Pons (tissue), 1 donor: ENCODE measurements around the gene KLHL26.
A peak's percentile ranks its signal among the peaks of the same experiment; 100 is the strongest.

Experiments
- DNase-seq: peaks from one replicate; pipeline ENCODE4 v3.0.0-alpha.2; 2016; ENCODE audit warnings: low spot score

KLHL26 gene

GRCh38 chr19:18613589-18614234 lies 23.1 kb upstream of the KLHL26 start:
- no peak for DNase-seq

- DNase-seq: no peak
Measured at GRCh38 chr19:18616023-18616422, 20.8 kb upstream of the KLHL26 start.

GRCh38 chr19:18617562-18617961 lies 19.3 kb upstream of the KLHL26 start:
- DNase-seq: no peak

GRCh38 chr19:18618236-18618635 lies 18.6 kb upstream of the KLHL26 start:
- DNase-seq: no peak

GRCh38 chr19:18620311-18620710 lies 16.5 kb upstream of the KLHL26 start:
- DNase-seq: no peak

GRCh38 chr19:18620902-18621301 lies 15.9 kb upstream of the KLHL26 start:
- DNase-seq: no peak

GRCh38 chr19:18626906-18627305 lies 9.9 kb upstream of the KLHL26 start:
- no peak for DNase-seq

- no peak for DNase-seq
Measured at GRCh38 chr19:18629166-18630088, 7.4 kb upstream of the KLHL26 start.

- DNase-seq: no peak
Measured at GRCh38 chr19:18633321-18633720, 3.5 kb upstream of the KLHL26 start.

GRCh38 chr19:18634612-18635297 lies 2.1 kb upstream of the KLHL26 start:
- DNase-seq: no peak

- no peak for DNase-seq
Measured at GRCh38 chr19:18635831-18636182, 1.0 kb upstream of the KLHL26 start.

GRCh38 chr19:18636183-18636968 lies 452 bp upstream of the KLHL26 start:
- DNase-seq: peak; percentile 91

- no peak for DNase-seq
Measured at GRCh38 chr19:18637673-18638630, 1.1 kb downstream of the KLHL26 start.

- no peak for DNase-seq
Measured at GRCh38 chr19:18639706-18640243, 2.9 kb downstream of the KLHL26 start.

GRCh38 chr19:18644196-18645034 lies 7.6 kb downstream of the KLHL26 start:
- DNase-seq: peak; percentile 76

- DNase-seq: peak; percentile 49
Measured at GRCh38 chr19:18645035-18645511, 8.2 kb downstream of the KLHL26 start.

- no peak for DNase-seq
Measured at GRCh38 chr19:18646535-18647370, 9.9 kb downstream of the KLHL26 start.

GRCh38 chr19:18647371-18647767 lies 10.5 kb downstream of the KLHL26 start:
- no peak for DNase-seq

- no peak for DNase-seq
Measured at GRCh38 chr19:18647807-18648206, 11.0 kb downstream of the KLHL26 start.
